Upper lobe of left lung (tissue), 6 donors: ENCODE measurements around the gene TWIST1. TPM values are rescaled to one million over a fixed set of nuclear protein-coding genes. Genes with fewer than 3 reads are reported as not detected.

ENCODE experiments used
- ATAC-seq, 2 donors: fragments of 200-7000 bp; cut with Tn5 transposase; one replicate each; pipeline ENCODE4 v1.9.1; 2022; ENCODE audit warnings: mild to moderate bottlenecking in 2 of 2, moderate library complexity in 2 of 2; ENCODE audit not compliant: low FRiP score in 2 of 2
- DNase-seq, 2 donors: peaks; one replicate each; pipeline ENCODE4 v3.0.0-alpha.2; 2019 to 2020
- H3K27ac ChIP-seq, 4 donors: fragments of 200-600 bp; sonication (generic); one replicate each; pipeline ENCODE4 v1.5.1; 2016 to 2019
- H3K27me3 ChIP-seq, 4 donors: fragments of 200-600 bp; sonication (generic); one replicate each; pipeline ENCODE4 v1.5.1; 2017 to 2019
- H3K36me3 ChIP-seq, 4 donors: fragments of 200-600 bp; sonication (generic); one replicate each; pipeline ENCODE4 v1.5.1; 2016 to 2019
- H3K4me1 ChIP-seq, 4 donors: fragments of 200-600 bp; sonication (generic); one replicate each; pipeline ENCODE4 v1.5.1; 2018 to 2019
- H3K4me3 ChIP-seq, 4 donors: fragments of 200-600 bp; sonication (generic); one replicate each; pipeline ENCODE4 v1.5.1; 2017 to 2019; ENCODE audit warnings: mild to moderate bottlenecking in 2 of 4, moderate library complexity in 1 of 4
- H3K9me3 ChIP-seq, 4 donors: fragments of 200-600 bp; sonication (generic); one replicate each; pipeline ENCODE4 v1.5.1; 2018 to 2019
- EP300 ChIP-seq, 4 donors: sonication (generic); formaldehyde crosslinking; IDR thresholded peaks; one replicate each; pipeline ENCODE4 v1.5.1; 2017; ENCODE audit warnings: antibody characterized with exemption in 4 of 4, control low read depth in 2 of 4
- POLR2A ChIP-seq, 4 donors: fragments of 450-650 bp; IDR thresholded peaks; one replicate each; pipeline ENCODE4 v1.5.1; 2016 to 2017; ENCODE audit warnings: antibody characterized with exemption in 4 of 4, mild to moderate bottlenecking in 2 of 4
- POLR2AphosphoS5 ChIP-seq, 2 donors: sonication (generic); formaldehyde crosslinking; IDR thresholded peaks; one replicate each; pipeline ENCODE4 v1.5.1; 2017; ENCODE audit warnings: antibody characterized with exemption in 2 of 2
- WGBS, 2 donors: methylation state at CpG; one replicate each; pipeline ENCODE4 v1.1.5; 2017 to 2018; 5-methylcytosine and 5-hydroxymethylcytosine counted together
- total RNA-seq, 6 donors: library from RNA; depleted of rRNA in 4 of 6; stranded (reverse); fragments of >200 nt in 4 of 6; gene quantifications; one replicate each; pipeline versions ENCODE4 v1.1.0 to v1.2.1, GENCODE V29; 2016 to 2021
- TF ChIP-seq, protein P1 (sequence below), 6 experiments: fragments of 450-650 bp in 4 of 6; fragments of 200-600 bp in 2 of 6; sonication (generic) in 2 of 6; IDR thresholded peaks; one replicate each; pipeline ENCODE4 v1.5.1; 2016 to 2019; ENCODE audit warnings: antibody characterized with exemption in 6 of 6
- donor health status: DM: no; HTN: no; CAD: no; lungs with moderate emphysema.
- donor health status: DM: no; HTN: yes; CAD: no; lungs with severe emphysema.

Gene TWIST1
- under 1 TPM in 2 of 6 donors, not detected in 4; 0.77 to 0.98 TPM for total RNA-seq

DNA sequence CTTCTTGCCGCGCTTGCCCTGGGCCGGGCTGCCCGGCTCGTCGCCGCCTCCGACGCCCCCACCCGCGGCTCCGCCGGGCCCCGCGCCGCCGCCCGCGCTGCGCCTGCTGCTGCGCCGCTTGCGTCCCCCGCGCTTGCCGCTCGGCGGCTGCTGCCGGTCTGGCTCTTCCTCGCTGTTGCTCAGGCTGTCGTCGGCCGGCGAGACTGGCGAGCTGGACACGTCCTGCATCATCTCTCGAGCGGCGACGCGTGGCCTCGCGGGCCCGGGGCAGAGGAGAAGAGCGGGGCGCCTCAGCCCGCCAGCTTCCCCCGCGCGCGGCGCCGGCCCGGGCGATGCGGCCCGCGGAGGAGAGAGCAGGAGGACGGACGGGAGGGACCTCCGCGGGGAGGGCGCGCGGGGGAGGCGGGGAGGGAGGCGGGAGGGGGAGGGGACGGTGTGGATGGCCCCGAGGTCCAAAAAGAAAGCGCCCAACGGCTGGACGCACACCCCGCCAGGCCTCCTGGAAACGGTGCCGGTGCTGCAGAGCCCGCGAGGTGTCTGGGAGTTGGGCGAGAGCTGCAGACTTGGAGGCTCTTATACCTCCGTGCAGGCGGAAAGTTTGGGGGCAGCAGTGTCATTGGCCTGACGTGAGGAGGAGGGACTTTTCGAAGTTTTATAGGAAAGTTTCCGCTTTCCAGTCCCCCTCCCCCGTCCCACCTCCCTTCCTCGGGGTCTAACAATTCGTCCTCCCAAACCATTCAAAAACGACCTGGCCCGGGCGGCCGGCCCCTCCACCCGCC is at the start of gene TWIST1:
Gene TWIST1, minus strand, starts transcription at position 546 of the 779 bp plus-strand sequence. Its CDS starts 315 bp downstream, at position 231.
- 2 to 6% methylated on average over 6 to 76 of the region's 91 CpGs for WGBS, 2 donors

DNA sequence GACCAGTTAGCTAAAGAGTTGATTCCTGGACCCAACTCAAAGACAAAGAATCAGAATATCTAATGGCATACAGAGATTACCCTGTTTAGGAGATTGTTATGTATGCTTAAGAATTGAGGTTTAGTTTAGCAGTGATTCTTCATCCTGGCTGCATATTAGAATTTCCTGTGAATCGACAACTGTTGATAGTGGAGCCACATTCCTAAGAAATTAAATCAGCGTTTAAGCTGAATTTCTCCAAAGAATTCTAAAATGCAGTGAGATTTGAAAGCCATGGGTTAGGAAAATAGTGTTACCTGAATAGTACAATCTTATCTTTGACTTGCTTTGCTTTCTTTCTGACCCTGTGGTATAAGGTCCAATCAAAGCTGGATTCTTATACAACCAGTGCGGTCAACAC is 44.2 kb upstream of the TWIST1 start:
- DNase-seq: no peak
- Histone ChIP-seq H3K27ac (no peak overlapping the region), H3K9me3 (no peaks in the 10 kb centered on the region), H3K27me3 (no peaks in the 10 kb centered on the region), H3K4me3 (no peak overlapping the region), H3K4me1 (no peaks in the 10 kb centered on the region), H3K36me3 (no peaks in the 10 kb centered on the region)
- no peak for TF ChIP-seq EP300 (IDR thresholded peaks at IDR 0.05)
- no peak for ATAC-seq
- 60 to 80% methylated on average over 3 of the region's 3 CpGs for WGBS, 2 donors

More for the DNA sequence above, at the start of gene TWIST1:
- peak in 1 of 2 donors; percentile 86 for DNase-seq
- ATAC-seq: peak in 1 of 2 donors; percentile 85
- Histone ChIP-seq H3K36me3 (no peaks in the 10 kb centered on the region), H3K27ac (no peak within 1 kb of the TSS), H3K9me3 (no peaks in the 10 kb centered on the region), H3K4me3 (peak within 1 kb of the TSS in 3 of 4 donors; percentile 43 to 52 (median 49)), H3K27me3 (peaks cover 0 to 50% (median 23%) of the 10 kb centered on the region in 4 donors), H3K4me1 (peaks cover 19 to 35% (median 22%) of the 10 kb centered on the region in 4 donors)
- no peak for TF ChIP-seq EP300 (IDR thresholded peaks at IDR 0.05)
- TF ChIP-seq, protein P1, sequence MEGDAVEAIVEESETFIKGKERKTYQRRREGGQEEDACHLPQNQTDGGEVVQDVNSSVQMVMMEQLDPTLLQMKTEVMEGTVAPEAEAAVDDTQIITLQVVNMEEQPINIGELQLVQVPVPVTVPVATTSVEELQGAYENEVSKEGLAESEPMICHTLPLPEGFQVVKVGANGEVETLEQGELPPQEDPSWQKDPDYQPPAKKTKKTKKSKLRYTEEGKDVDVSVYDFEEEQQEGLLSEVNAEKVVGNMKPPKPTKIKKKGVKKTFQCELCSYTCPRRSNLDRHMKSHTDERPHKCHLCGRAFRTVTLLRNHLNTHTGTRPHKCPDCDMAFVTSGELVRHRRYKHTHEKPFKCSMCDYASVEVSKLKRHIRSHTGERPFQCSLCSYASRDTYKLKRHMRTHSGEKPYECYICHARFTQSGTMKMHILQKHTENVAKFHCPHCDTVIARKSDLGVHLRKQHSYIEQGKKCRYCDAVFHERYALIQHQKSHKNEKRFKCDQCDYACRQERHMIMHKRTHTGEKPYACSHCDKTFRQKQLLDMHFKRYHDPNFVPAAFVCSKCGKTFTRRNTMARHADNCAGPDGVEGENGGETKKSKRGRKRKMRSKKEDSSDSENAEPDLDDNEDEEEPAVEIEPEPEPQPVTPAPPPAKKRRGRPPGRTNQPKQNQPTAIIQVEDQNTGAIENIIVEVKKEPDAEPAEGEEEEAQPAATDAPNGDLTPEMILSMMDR (IDR thresholded peaks at IDR 0.05): no peak
- TF ChIP-seq POLR2AphosphoS5 (IDR thresholded peaks at IDR 0.05): no peak
- TF ChIP-seq POLR2A (IDR thresholded peaks at IDR 0.05): no peak

DNA sequence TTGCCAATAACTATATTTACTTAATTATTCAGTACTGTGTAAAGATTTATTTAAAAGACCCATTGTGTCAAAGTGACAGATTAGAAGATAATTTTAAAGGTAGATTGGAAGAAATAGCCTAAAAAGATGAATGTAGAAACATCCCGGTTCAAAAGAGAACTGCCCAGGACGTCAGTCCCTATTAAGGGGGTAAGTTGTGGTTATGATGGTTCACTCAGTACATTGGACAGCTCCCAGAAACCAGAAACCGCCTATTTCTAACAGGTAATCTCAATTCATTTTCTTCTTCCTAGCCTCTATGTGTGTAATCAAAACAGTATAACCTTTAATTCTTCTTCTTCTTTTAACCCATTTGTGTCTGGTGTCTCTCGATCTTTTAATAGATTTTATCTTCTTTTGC is 29.3 kb upstream of the TWIST1 start:
- WGBS, 2 donors: 7 to 8% methylated on average over 4 of the region's 4 CpGs
- peaks cover 0 to 12% (median 4%) of the 10 kb centered on the region in 4 donors for H3K27me3 ChIP-seq
- H3K36me3 ChIP-seq: no peaks in the 10 kb centered on the region
- no peak overlapping the region for H3K27ac ChIP-seq
- no peak for ATAC-seq
- DNase-seq: no peak
- H3K4me1 ChIP-seq: peaks cover 0 to 5% (median 0%) of the 10 kb centered on the region in 4 donors
- TF ChIP-seq EP300 (IDR thresholded peaks at IDR 0.05): no peak
- no peak for TF ChIP-seq POLR2A (IDR thresholded peaks at IDR 0.05)
- TF ChIP-seq POLR2AphosphoS5 (IDR thresholded peaks at IDR 0.05): no peak
- TF ChIP-seq, protein P1 (IDR thresholded peaks at IDR 0.05): no peak
- no peaks in the 10 kb centered on the region for H3K9me3 ChIP-seq
- H3K4me3 ChIP-seq: no peak overlapping the region

DNA sequence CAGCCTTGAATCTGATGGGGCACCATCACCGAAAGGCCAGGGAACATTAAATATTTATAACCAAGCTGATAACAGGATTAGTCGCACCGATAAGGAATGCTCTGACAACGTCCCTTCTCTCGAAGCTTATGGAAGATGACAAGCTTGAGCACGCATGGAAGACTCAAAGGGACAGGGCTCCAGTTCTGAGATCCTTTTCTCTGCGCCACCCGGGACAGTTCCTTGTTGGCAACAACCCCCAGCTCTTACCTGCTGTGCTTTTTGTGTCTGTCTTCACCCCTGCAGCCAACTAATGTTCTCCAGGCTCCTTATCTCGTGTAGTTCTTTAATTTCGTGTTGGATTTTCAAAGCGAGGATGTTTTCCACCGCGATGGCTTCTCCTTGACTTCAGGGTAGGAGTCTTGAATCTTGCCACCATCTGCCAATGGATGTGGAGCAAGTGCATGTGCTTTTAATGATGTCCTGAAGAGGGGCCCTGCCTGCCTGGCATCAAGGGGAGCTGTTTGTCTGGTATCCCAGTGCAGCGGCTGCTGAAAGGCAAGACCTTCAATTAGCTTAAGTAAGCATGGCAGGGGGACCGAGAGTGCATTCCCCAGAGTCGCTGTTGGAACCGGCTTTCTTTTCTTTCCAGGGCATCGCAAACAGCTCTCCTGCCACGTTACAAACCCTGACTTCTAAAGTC is 28.1 kb upstream of the TWIST1 start:
- WGBS, 2 donors: 2 to 6% methylated on average over 18 to 19 of the region's 19 CpGs
- Histone ChIP-seq H3K4me3 (no peak overlapping the region), H3K4me1 (peaks cover 0 to 5% (median 0%) of the 10 kb centered on the region in 4 donors), H3K27me3 (peaks cover 0 to 12% (median 4%) of the 10 kb centered on the region in 4 donors), H3K27ac (no peak overlapping the region), H3K36me3 (no peaks in the 10 kb centered on the region), H3K9me3 (no peaks in the 10 kb centered on the region)
- ATAC-seq: no peak
- TF ChIP-seq EP300 (IDR thresholded peaks at IDR 0.05) (no peak), POLR2AphosphoS5 (IDR thresholded peaks at IDR 0.05) (no peak), POLR2A (IDR thresholded peaks at IDR 0.05) (no peak)
- TF ChIP-seq, protein P1 (IDR thresholded peaks at IDR 0.05): no peak
- no peak for DNase-seq
